ENCODE data around the gene LRRC2. TPM values are rescaled to one million over a fixed set of nuclear protein-coding genes. Genes with fewer than 3 reads are reported as not detected.

Gene LRRC2
- total and polyA plus RNA-seq, 9 of the 15 experiments (the other 6 are each of a cell fraction or from before 2014, with no cell fraction given) = 0.01 to 0.04 (median 0.03) TPM; not detected in 5

- TF ChIP-seq MBD1 (CRISPR knock-in tag; IDR thresholded peaks at IDR 0.05) (no peak), KHSRP (IDR thresholded peaks at IDR 0.05) (no peak), POLR3A (IDR thresholded peaks at IDR 0.05; ENCODE audit: borderline replicate concordance, extremely low read depth, insufficient read depth, insufficient read length) (no peak), SRSF9 (IDR thresholded peaks at IDR 0.05; ENCODE audit: borderline replicate concordance, low read depth, low read length) (no peak), ZBTB8A (IDR thresholded peaks at IDR 0.05; ENCODE audit: partially characterized antibody) (no peak), PKNOX1 (IDR thresholded peaks at IDR 0.05) (peak; percentile 68), SPI1 (IDR thresholded peaks at IDR 0.05; ENCODE audit: borderline replicate concordance, low read depth, low read length) (peak; percentile 89), REST (IDR thresholded peaks at IDR 0.05; ENCODE audit: borderline replicate concordance) (no peak), REST (CRISPR knock-in tag; IDR thresholded peaks at IDR 0.05; ENCODE audit: low read depth) (no peak), ZNF584 (CRISPR knock-in tag; IDR thresholded peaks at IDR 0.05; ENCODE audit: low read depth) (no peak), MEIS2 (IDR thresholded peaks at IDR 0.05; ENCODE audit: partially characterized antibody) (peak; percentile 63), TAF7 (tag; IDR thresholded peaks at IDR 0.05) (no peak), L3MBTL2 (IDR thresholded peaks at IDR 0.05) (peak; percentile 37; the same call in 1 of the 2 replicates), CREB5 (CRISPR knock-in tag; IDR thresholded peaks at IDR 0.05) (no peak)
Observed at GRCh38 chr3:46538803-46539442, 27.2 kb downstream of the LRRC2 start (continued).
